NCI-H524 (cell line): ENCODE results near the gene EBF4.

ENCODE experiments used
- DNase-seq, 2 experiments: peaks; one replicate each; lab custom pipeline; 2025; lab: John Stamatoyannopoulos, UW

The EBF4 gene

DNA sequence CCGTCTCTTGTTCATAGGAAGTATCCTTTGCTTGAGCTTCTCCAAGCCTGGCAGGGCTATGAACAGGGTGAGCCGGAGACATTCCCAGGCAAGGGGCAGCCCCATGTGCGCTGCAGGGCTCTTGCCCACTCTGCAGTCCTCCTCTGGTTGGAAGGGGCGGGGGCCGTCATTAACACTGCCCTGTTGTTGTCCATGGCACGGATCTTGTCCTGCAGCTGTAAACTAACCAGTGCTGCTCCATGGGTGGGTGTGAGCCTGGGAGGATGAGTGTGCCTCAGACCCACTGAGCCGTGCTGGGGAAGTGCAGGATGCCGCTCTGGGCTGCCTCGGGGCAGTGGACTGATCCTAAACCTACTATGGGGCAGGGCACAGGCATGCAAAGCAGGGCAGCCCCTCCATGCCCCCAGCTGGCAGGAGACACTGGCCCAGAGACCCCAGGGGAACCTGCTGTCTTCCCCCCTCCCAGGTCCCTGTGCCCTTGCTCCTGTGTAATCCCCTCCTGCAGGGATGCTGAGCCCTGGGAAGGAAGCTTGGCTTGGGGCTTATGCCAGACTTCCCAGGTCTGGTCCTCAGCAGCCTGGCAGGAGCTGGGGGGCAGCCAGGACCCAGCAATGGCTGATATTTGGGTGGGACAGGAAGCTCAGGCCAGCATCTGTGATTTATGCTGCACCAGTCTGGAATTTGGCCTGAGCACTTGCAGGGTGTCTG, 8.5 kb downstream of the EBF4 start:
- DNase-seq: no peak

DNA sequence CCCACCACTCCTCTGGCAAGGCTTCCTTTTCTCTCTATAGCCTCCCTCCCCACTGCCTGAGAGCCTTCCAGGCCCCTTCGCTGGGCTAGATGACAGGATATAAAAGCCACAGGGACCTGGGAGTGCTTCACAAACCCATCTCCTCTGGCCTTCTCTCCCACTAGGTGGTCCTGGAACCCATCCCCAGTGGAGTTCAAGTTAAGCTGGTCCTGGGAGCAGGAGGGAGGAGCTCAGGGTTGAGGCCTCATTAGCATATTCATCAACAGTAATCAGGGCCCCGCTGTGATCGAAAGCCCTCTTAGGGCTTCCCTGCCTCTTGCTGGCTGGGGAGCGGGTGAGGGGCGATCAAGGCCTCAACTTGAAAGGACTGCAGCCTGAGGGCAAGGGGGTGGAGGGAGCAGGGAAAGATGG, 9.1 kb downstream of the EBF4 start:
- no peak for DNase-seq

DNA sequence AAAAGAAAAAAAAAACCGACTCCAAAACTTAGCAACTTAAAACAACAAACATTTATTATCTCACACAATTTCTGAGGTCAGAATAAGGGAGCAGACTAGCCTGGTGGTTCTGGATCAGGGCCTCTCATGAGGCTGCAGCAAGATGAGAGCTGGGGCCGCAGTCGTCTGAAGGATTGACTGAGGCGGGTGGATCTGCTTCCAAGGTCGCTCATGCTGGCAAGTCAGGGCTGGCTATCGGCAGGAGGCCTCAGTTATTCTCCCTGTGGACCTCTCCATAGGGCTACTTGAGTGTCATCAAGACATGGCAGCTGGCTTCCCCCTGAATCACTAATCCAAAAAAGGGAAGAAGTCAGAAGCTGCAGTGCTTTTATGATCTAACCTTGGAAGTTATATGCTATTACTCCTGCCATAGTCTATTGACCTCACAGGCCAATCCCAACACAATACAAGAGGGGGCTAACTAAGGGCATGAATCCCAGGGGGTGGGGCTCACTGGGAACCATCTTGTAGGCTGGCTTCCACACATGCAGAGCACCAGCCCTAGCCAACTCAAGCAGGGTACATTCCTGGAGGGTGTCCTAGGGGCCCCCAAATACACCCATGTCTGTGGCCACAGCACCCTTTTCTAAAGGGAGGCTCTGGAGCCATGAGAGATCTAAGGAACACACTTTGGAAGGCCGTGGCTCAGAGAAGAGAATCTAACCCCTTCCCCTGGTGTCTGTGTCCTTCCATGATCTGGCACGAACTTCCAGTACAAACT, 11.3 kb downstream of the EBF4 start:
- no peak for DNase-seq

DNA sequence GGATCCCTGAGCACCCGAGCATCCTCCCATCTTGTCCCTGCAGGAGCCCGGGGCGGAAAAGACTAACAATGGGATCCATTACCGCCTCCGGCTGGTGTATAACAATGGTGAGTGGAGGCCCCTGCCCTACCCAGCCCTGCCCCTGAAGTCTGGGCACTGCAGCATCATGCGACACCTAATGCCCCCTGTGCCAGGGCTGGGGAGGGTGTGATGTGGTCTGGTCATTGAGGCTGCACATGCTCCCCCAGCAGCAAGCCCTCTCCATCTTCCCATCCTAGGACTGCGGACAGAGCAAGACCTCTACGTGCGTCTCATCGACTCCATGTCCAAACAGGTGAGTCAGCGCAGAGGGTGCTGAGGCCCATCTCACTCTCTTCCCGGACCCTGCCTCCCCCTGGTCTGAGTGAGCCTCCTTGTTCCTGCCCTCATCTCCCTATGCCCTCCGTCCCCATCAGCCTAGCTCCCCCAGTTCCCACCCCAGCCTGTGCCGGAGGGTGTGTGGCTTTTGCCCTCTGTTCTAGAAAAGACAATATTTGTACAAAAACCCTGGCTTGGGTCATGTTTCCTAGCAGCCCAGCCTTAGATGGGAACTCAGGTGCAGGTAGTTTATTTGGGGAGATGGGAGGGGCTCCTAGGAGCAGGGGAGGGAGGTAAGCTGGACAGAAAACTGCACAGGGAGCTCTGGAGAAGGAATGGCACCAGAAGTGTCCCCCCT, 13.5 kb downstream of the EBF4 start:
- no peak for DNase-seq

DNA sequence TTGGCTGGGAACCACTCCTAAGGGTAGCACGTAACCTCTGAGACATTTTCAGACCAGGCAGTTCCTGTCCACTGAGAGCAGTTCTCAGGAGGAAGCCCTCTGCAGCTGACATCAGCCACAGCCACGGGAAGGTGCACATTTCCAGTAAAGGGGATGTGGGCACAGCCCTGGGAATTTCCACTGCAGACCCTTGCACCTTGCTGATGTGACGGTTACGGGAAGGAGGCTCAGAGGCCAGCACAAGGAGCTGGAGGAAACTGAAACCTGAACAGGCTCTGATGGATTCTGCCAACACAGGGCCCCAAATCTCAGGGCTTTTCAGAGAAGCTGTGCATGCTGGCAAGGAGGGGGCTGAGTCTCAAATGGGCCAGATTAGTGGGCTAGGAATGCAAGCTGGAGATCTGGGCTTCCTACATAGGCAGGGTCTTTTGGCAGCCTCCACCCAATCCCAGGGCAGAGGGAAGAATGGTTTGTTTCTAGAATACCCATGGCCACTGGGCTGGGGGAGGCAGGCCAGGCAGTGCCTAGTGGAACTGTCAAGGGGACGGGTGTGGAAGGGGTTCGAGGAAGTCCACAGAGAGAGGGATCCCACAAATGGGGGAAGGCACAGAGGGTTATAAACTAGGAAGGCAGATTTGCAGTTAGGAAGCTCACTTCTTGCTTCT, 14.2 kb downstream of the EBF4 start:
- no peak for DNase-seq

DNA sequence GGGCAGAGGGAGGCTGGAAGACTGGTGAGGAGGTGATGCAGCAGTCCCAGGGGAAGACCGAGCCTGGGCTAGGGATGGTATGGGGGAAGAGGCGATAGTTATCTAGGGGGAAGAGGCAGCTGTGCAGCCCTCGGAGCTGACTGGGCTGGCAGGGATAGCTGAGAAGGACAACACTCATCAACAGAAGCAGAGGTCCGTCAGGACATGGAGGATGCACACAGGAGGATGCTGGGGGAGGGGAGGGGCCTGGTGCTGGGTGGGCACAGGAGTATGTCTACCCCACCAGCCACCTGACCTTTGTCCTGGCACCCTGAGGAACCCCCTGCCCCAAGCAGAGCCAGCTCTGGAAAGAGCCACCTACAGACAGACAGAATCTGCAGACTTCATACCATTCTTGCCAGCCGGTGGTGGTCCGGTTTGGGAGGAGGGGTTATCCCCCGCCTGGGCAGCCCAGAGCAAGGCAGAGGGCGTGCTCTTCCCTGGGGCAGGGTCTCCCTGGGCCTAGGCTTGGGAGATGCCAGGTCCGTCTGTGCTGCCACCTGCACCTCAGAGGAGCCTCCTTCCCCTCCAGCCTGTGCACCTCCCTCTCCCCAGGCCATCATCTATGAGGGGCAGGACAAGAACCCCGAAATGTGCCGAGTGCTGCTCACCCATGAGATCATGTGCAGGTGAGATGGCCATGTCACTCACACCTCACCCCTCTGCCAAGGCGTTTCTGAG, 14.9 kb downstream of the EBF4 start:
- DNase-seq: no peak

DNA sequence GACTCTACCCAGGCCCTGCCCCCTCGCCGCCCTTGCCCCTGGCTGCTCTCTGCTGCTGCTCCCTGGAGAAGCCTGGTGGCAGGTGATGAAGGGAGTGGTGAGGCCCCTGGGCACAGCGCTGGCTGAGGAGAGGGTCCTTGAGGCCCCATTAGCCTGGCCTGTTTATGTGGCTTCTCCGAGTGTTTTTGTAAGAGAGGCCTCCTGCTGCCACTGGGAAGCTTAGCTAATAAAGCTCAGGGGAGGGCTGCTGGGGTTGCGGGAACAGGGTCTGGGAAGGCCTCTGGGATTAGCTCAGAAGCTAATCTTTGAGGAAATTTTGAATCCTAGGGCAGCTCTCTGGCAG, 15.5 kb downstream of the EBF4 start:
- DNase-seq: peak in 1 of 2 experiments; percentile 50

DNA sequence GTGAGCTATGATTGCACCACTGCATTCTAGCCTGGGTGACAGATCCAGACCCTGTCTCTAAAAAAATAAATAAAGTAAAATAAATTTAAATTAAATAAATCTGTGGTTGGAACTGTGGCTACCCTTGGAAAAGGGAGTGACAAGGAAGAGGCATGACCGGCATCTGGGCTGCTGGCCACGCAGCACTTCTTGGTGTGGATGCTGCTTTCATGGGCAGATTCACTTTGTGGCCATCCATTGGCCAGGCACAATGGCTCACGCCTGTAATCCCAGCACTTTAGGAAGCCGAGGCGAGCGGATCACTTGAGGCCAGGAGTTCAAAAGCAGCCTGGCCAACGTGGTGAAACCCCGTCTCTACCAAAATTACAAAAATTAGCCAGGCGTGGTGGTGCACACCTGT, 16.1 kb downstream of the EBF4 start:
- DNase-seq: no peak

DNA sequence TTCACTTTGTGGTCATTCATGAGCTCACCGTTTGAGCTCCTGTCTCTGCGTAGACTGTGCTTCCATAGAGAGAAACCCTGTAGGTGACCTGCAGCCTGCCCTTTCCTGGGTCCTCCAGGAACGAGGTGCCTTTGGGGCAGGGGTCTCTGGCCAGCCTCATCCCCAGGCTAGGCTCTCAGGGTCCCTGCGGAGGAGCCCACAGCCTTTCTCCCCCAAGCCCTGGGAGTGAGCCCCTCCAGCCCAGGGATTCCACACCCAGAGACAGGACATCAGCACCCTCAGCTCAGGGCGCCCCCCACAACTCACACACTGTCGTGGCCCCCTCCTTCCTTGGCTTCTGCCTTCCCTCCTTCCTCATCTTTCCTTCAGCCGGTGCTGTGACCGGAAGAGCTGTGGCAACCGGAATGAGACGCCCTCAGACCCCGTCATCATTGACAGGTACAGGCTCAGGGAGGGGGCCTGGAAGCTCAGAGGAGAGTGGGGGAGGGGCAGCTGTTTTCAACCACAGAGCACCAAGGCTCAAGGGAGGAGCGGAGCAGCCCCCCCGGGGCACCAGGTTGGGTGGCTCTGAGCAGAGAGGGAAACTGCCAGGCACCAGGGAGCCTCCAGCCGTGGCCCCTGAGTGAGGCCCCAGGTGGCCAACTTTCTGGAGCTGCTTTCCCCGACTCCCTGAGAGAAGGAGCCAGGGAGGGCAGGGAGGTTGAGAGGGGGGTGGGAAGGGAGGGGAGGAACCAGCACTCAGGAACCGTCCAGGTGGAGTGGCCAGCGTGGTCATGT, 16.8 kb downstream of the EBF4 start:
- DNase-seq: no peak

DNA sequence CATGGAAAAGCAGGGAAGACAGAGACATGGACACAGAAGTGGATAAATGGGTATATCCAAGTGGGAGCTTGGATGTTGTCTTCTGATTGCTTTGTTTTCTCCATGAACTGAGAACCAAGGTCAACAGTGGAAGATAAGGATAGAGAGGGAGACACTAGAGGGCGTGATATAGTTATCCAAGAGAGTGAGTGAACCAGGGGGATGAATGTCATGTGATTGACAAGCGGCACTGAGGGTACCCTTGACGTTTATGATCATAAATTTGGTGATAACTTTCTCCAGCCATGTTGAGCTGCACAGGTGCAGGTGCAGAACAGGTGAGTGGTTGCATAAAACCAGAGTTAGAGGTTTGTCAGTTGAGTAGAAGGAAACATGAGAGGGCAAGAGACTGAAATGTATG, 20.7 kb downstream of the EBF4 start:
- peak in 1 of 2 experiments; percentile 40 for DNase-seq

DNA sequence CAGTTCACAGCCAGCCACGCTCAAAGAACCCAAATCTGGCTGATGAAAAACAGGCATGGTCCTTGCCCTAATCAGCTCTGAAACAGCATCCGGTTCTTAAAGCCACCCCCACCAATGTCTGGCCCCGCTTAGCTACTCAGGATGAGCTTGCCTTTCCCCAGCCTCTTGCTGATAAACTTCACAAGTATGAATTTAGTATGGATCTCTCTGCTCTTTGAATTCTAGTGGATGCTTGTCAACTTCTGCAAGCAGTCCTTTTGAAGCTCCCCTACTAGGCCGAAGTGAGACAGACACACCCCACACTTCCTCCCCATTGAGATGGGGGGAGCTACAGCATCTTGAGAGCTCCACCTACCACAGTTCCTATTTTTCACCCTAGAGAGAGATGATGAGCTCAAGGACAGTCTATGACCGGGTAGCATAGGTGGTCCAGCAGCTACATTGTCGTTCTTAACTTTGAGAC, 36.7 kb downstream of the EBF4 start:
- no peak for DNase-seq

DNA sequence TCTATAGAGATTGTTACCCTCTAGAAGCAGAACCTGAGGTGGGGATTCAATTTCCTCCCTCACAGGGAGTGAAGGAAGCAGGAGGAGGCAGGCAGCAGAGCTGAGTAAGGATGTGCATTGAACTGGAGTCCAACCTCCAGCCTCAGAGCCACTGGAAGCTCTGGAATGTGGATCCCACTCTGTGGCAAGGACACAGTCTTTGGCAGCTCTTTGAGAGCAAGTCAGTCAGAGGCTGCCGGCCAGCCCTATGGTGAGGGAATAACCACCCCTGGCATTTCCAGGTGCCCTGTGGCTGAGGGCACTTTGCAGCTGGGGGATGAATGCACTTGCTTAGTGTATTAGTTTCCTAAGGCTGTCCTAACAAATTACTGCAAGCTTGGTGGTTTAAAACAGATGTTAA, 37.2 kb downstream of the EBF4 start:
- DNase-seq: no peak

DNA sequence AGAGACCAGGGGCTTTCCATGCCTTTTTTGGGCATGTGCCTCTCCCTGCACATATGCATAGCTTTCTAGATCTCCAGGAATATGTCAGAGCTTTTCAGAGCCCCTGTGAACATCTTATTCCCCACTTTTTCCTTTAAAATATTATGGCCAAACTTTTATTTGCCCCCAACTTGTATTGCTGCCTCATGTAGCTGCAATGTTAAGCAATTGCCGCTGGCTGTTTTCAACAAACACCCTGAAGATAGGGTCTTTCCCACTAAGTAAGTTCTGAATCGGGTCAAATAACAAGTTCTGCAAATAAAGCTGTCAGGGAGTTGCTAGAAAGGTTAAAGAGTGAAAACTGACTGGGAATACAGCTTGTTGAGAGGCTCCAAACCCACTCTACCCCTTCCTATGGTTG, 42.3 kb downstream of the EBF4 start:
- DNase-seq: no peak

DNA sequence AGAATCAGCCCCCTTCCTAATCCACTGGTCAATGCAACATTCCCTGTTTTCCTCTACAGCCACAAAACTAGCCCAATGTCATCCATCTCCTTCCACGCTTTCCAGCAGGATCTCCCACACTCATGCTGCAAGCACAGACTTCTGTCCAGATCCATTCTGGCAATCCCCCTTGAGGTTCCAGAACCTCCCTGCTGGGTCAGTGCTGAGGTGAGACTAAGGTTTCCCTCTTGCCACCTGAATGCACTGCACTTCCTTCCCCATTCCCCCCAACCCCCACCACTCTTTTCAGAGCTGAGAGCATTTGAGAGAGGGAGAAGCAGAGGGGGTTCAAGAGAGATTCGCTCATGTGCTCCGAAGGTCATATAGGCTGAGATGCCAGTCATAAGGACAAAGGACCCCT, 43.9 kb downstream of the EBF4 start:
- DNase-seq: no peak

DNA sequence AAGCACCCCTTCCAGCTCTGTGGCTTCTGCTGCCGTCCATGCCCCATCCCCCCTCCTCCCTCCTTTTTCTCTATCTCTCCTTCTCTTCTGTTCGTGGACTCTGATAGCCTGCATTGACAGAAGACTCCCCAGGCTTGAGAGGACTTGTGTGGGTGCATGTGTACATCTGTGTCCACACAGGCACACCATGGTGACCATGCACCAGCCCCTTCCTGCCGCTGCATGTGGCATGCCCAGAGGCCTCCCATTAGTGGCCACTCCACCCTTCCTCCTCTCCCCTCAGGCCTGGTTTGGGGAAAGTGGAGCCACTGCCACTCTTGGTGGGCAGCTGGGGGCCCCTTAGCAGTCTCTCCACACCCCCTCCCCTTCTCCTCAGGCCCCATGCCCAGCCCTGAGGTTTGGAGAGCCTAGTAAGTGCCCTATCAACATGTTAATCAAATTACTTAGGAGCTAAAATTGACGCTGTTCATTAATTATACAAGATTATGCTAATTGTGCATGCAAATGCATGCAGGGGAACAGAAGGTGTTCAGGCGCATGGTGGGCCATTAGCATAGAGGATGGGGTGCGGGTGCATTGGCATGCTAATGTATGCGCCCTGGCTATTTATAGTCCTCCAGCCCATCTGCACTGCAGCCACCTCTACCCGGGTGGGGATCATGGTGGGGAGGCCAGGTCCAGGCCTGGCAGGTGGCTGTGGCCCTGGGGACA, 45.9 kb downstream of the EBF4 start:
- DNase-seq: no peak

DNA sequence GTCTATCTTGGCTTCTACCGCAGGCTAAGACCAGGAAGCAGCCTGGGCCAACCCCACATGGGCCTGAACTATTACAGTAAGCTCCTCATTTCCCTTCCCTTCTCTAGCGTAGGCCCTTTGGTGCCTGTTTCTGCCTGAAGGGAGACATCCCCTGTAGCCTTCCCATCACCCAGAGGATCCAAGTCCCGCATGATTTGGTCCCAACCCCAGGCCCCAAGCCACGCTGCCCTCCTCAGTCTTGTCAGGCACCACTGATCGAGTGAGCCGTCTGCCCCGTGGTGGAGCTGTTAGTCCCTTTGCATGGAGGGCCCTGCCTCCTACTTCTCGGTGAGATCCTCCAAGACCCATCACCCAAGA, 46.4 kb downstream of the EBF4 start:
- DNase-seq: no peak

DNA sequence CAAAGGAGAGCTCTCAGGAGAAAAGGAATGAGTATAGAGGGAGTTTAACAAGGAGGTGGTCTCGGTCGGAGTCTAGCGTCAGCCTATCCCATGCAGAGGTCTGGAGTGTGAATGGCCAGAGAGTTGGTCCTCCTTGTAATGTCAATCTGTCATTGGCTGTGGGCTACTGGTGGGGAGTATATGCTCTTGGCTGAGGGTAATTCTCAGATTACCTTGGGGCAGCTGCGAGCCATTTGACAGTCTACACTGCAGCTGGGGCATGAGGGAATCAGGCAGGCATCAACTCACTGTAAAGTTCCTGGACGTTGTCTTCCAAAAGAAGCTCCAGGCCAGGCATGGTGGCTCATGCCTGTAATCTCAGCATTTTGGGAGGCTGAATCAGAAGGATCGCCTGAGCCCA, 48.1 kb downstream of the EBF4 start:
- DNase-seq: peak; percentile 21 to 60

DNA sequence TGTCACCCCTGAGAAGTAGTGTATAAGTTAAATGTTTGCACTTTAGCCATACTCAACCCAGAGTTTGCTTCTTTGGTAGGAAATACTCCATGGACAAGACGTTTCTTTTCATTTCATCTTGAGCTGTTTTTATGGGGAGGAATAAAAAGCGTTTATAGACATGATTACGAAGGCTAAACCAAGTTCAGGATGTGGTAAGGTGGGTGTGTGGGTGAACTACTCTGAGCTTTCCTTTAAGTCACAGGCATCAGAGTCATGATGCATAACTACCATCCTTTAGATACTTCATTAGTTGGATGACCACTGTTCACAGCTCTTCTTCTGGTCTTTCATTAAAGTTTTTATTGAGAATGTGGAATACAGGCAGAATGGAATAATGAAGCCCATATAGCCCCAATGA, 48.9 kb downstream of the EBF4 start:
- DNase-seq: no peak

DNA sequence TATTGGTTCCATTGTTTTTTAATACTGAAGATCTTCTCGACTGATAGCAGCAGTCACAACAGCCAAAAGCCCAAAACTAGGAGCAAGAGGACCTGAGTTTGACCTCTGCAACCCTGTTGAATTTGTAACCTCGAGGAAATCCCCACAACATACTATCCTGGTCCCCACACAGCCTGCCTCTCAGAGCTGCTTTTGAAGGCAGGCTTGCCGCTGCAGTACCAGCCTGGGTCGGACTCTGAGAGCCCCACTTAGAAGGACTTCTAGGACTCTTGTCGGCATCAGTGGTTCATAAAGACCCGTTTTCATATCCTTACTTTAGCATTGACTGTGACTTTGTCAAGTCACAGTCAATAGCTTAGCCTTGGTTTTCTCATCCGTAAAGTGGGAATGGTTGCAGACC, 49.3 kb downstream of the EBF4 start:
- DNase-seq: no peak

DNA sequence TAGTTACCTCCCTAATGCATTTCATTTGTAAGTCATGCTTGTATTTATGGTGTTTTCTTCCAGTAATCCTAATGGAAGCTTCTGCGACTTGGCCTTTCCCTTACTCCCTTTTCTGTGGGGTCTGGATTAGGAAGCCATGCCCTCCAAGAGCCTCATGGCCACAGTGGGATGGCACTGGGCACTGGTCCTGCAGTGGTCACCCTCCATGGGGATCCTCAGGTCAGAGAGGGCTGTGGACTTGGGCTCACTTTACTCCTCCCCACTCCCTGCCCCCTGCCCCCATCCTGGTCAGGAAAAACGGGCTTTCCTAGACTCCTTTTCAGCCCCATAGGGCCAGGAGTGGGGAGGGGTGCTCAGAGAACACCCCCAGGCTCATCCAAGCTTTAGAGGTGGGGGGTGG, 49.9 kb downstream of the EBF4 start:
- DNase-seq: no peak
